WI38 (cell line): ENCODE results near the gene ACER1.

Source experiments
- H3K4me3 ChIP-seq: 2 replicates; pipeline ENCODE4 v1.5.1; 2011; ENCODE audit warnings: low read depth, mild to moderate bottlenecking, control low read depth, low read length
- CTCF ChIP-seq: IDR thresholded peaks from 2 replicates; pipeline ENCODE4 v1.5.1; 2012; ENCODE audit warnings: low read depth, mild to moderate bottlenecking, control low read depth, low read length

ACER1 gene

GRCh38 chr19:6270076-6270745 lies 63.2 kb downstream of the ACER1 start:
- TF ChIP-seq CTCF, result no peak
- H3K4me3 ChIP-seq, result no peak overlapping the region

GRCh38 chr19:6269101-6269886 lies 64.1 kb downstream of the ACER1 start:
- no peak for TF ChIP-seq CTCF
- H3K4me3 ChIP-seq, result no peak overlapping the region

GRCh38 chr19:6268382-6268771 lies 65.0 kb downstream of the ACER1 start:
- no peak overlapping the region for H3K4me3 ChIP-seq
- no peak for TF ChIP-seq CTCF

GRCh38 chr19:6267552-6268381 lies 65.6 kb downstream of the ACER1 start:
- TF ChIP-seq CTCF, result no peak
- no peak overlapping the region for H3K4me3 ChIP-seq

GRCh38 chr19:6264803-6265202 lies 68.6 kb downstream of the ACER1 start:
- no peak overlapping the region for H3K4me3 ChIP-seq
- TF ChIP-seq CTCF, result no peak

- TF ChIP-seq CTCF, result no peak
- H3K4me3 ChIP-seq, result no peak overlapping the region
Measured at GRCh38 chr19:6263735-6264444, 69.5 kb downstream of the ACER1 start.
